Spinal cord (tissue), 10 donors: ENCODE data around the gene VAPB. TPM values are rescaled to one million over a fixed set of nuclear protein-coding genes. Genes with fewer than 3 reads are reported as not detected.
"Not testable (repeated sequence)": the region's sequence is repeated elsewhere in the genome, so short reads cannot be mapped to it uniquely, and the experiment has no call there.

ENCODE experiments used
- DNase-seq, 6 donors: peaks; one replicate each; pipeline versions ENCODE4 v3.0.0 to v3.0.0-alpha.2; 2013 to 2015; ENCODE audit warnings: low spot score in 6 of 6, low read depth in 4 of 6
- H3K27ac ChIP-seq: one replicate; pipeline ENCODE4 v1.5.1; 2013; ENCODE audit warnings: low read depth, low read length, control low read depth
- H3K27me3 ChIP-seq: one replicate; pipeline ENCODE4 v1.6.1; 2013; ENCODE audit warnings: low read length; ENCODE audit not compliant: control insufficient read depth, insufficient read depth
- H3K36me3 ChIP-seq: one replicate; pipeline ENCODE4 v1.6.1; 2013; ENCODE audit warnings: low read length; ENCODE audit not compliant: control insufficient read depth, insufficient read depth
- H3K4me1 ChIP-seq: one replicate; pipeline ENCODE4 v1.6.1; 2013; ENCODE audit warnings: low read length; ENCODE audit not compliant: control insufficient read depth, insufficient read depth
- H3K4me3 ChIP-seq: one replicate; pipeline ENCODE4 v1.5.1; 2013; ENCODE audit warnings: low read depth, low read length, control low read depth
- H3K9me3 ChIP-seq: one replicate; pipeline ENCODE4 v1.6.1; 2013; ENCODE audit warnings: low read length; ENCODE audit not compliant: control insufficient read depth, insufficient read depth
- WGBS: methylation state at CpG from one replicate; pipeline ENCODE4 v1.1.5; 2013; ENCODE audit warnings: missing lambda C conversion rate; ENCODE audit not compliant: insufficient coverage; 5-methylcytosine and 5-hydroxymethylcytosine counted together
- polyA plus RNA-seq, 2 donors: library from polyadenylated mRNA; unstranded; fragments of 120-200 nt; gene quantifications; one replicate each; pipeline ENCODE4 v1.2.1, GENCODE V29; 2013; ENCODE audit not compliant: insufficient read length in 2 of 2
- total RNA-seq, 2 donors: library from RNA; depleted of rRNA in 1 of 2; stranded (reverse); fragments of 120-200 nt in 1 of 2; fragments of >200 nt in 1 of 2; gene quantifications; one replicate each; pipeline versions ENCODE4 v1.2.3 to v1.2.4, GENCODE V29; 2013 to 2014
- donor health status: healthy.

The VAPB gene
- total and polyA plus RNA-seq, 4 donors = 26.1 to 64.3 (median 56.6) TPM

DNA sequence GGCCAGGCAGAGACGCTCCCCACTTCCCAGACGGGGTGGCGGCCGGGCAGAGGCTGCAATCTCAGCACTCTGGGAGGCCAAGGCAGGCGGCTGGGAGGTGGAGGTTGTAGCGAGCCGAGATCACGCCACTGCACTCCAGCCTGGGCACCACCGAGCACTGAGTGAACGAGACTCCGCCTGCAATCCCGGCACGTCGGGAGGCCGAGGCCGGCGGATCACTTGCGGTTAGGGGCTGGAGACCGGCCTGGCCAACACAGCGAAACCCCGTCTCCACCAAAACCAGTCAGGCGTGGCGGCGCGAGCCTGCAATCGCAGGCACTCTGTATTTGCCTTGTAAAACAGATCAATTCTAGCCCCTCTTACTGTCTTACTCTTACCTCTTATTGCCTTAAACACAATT, 25.8 kb downstream of the VAPB start:
- H3K36me3 ChIP-seq, H3K9me3 ChIP-seq, DNase-seq, H3K4me1 ChIP-seq, H3K27ac ChIP-seq, H3K27me3 ChIP-seq, H3K4me3 ChIP-seq: not testable (repeated sequence)
- WGBS = no CpG with 5 or more reads among the region's 26 CpGs

GRCh38 chr20:58416057-58416456, 27.0 kb downstream of the VAPB start:
- Histone ChIP-seq H3K27me3 (no peaks in the 10 kb centered on the region), H3K36me3 (peaks cover 3% of the 10 kb centered on the region), H3K9me3 (no peaks in the 10 kb centered on the region), H3K27ac (no peak overlapping the region), H3K4me1 (no peaks in the 10 kb centered on the region), H3K4me3 (no peak overlapping the region)
- DNase-seq = no peak
- WGBS = no CpG with 5 or more reads among the region's 1 CpG

DNA sequence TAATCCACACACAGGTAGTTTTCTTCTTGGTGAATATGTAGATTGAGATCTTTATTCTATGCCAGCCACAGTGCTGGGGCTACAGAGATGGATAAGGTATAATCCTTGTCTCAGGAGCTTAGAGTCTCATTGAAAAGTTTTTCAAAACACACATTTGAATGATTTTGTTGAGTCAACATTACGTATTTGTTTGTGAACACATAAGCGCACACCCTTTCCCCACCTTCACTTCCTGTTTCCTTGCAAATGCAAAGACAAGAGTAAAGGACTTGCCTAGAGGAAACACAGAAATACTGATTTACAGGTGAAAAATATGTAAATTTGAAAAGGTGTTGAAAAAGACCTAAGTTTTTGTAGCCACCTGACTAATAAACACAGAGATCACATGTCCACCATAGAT, 27.8 kb downstream of the VAPB start:
- DNase-seq = no peak
- Histone ChIP-seq H3K4me1 (no peaks in the 10 kb centered on the region), H3K36me3 (peaks cover 7% of the 10 kb centered on the region), H3K27me3 (no peaks in the 10 kb centered on the region), H3K4me3 (no peak overlapping the region), H3K9me3 (no peaks in the 10 kb centered on the region), H3K27ac (no peak overlapping the region)
- WGBS = no CpG with 5 or more reads among the region's 2 CpGs

DNA sequence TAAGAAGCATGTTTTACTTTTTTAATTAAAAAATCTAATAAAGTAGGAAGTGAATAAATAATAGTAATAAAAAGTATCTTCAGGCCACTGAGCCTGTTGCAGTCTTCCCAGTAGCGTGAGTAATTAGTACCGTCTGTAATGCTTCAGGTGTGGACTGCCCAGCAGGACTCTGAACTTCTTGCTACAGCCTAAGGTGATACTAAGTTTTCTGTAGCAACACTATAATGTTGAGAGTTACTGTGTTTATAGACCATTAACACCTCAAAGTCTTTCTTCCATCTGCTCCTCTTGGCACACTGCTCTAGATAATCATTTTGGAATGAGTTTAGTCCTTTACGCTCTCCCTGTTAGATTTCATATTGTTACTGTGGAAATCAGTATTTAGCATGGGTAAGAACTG, 28.4 kb downstream of the VAPB start:
- H3K4me3 ChIP-seq = no peak overlapping the region
- no peak overlapping the region for H3K27ac ChIP-seq
- H3K4me1 ChIP-seq = no peaks in the 10 kb centered on the region
- DNase-seq = peak in 1 of 6 donors; percentile 58
- H3K27me3 ChIP-seq = no peaks in the 10 kb centered on the region
- H3K9me3 ChIP-seq = no peaks in the 10 kb centered on the region
- H3K36me3 ChIP-seq = peaks cover 7% of the 10 kb centered on the region
- whole genome bisulfite sequencing = no CpG with 5 or more reads among the region's 3 CpGs

DNA sequence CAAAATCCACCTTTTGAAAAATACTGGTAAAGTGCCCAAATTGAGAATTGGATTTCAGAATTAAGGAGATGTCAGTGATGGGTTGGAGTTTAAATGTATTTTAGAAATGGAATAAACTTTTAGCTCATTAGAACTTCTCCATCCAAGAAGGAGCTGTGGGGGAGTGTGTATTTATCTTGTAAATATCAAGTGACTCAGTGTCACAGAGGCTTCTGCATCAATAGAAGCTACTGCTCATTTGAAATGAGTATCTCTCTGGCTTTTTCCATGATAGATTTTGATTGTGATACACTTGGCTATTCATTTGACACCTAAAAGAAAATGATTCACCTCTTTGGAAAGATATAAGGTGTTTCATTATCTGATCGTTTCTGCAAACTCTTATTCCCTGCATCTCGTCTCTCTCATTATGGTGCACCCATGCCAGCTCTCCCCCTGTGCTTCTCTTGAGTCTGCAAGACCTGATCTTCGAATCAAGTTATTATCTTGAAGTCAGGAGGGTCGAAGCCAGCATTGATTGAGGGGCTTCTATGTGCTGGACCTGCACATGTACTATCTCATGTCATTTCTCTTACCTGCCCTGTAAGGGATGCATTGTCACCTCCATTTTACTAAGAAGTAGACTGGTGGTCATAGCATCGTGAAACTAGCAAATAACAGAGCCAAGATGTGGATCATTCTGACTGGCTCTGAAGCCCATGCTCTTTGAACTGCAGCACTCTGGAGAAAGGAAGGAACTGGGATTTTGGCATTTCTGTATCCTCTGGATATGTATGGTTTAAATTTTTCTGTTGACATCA, 30.1 kb downstream of the VAPB start:
- 100% methylated on average over 1 of the region's 5 CpGs for WGBS
- H3K27ac ChIP-seq = no peak overlapping the region
- no peak overlapping the region for H3K4me3 ChIP-seq
- H3K4me1 ChIP-seq = no peaks in the 10 kb centered on the region
- H3K9me3 ChIP-seq = no peaks in the 10 kb centered on the region
- H3K27me3 ChIP-seq = no peaks in the 10 kb centered on the region
- DNase-seq = no peak
- peaks cover 7% of the 10 kb centered on the region for H3K36me3 ChIP-seq

- Histone ChIP-seq H3K4me1 (peaks cover 3% of the 10 kb centered on the region), H3K4me3 (no peak overlapping the region), H3K9me3 (no peaks in the 10 kb centered on the region), H3K27ac (no peak overlapping the region), H3K36me3 (peaks cover 7% of the 10 kb centered on the region), H3K27me3 (no peaks in the 10 kb centered on the region)
- DNase-seq = no peak
- WGBS = no CpG with 5 or more reads among the region's 5 CpGs
Measured at GRCh38 chr20:58420798-58421496, 31.9 kb downstream of the VAPB start.

DNA sequence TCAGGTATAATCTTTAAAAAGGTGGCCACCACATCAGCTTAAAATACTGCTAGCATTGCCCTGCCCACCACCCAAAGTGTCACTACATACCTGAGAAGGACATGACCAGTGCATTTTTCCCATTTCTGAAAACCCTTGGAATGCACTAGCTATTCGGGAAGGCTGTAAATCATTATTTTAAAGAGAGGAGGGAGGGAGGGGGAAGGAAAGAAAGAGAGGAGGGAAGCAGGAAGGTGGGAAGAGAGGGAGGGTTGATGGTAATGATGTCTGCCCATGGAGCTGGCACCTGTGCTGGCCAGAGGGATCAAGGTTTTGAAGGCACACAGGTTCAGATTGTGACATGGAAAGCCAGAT, 32.4 kb downstream of the VAPB start:
- peaks cover 7% of the 10 kb centered on the region for H3K36me3 ChIP-seq
- H3K27ac ChIP-seq = no peak overlapping the region
- no peaks in the 10 kb centered on the region for H3K27me3 ChIP-seq
- no peaks in the 10 kb centered on the region for H3K9me3 ChIP-seq
- no peak for DNase-seq
- H3K4me1 ChIP-seq = peaks cover 3% of the 10 kb centered on the region
- H3K4me3 ChIP-seq = no peak overlapping the region
- WGBS = 82% methylated on average over 1 of the region's 1 CpG

DNA sequence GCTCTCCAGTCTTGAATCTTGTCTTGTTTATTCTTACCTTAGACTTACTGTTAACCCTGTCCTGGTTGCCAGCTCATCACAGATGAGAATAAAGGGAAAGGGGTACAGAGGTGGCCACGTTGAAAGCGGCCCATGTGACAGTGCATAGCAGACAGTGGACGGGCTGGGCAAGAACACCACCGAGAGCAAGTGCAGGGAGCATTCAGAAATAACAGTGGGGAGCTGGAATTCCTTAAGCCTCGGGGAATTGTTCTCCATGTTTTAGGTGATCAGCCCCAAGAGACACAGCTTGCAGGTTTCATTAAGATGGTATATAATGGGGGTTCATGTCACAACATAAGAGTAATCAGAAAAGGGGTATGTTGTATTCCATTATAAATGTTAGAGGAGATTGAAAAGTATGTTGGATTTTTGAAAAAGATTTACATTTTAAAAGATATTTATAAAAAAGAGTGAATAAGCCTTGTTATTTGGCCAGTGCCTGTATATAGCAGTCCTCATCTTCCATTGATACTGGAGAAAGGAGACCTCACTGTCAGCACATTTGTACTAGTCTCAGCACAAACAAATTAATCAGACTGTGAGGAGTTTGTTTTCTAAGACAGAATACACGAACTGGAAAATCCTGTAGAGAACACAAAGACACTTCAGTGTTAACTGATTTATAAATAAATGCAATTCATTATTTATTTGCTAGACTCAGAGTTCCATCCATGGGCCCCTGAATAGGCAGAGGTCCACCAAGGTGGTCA, 35.4 kb downstream of the VAPB start:
- H3K9me3 ChIP-seq = no peaks in the 10 kb centered on the region
- H3K27ac ChIP-seq = no peak overlapping the region
- no peak overlapping the region for H3K4me3 ChIP-seq
- WGBS = 48% methylated on average over 5 of the region's 6 CpGs
- H3K27me3 ChIP-seq = no peaks in the 10 kb centered on the region
- peaks cover 7% of the 10 kb centered on the region for H3K36me3 ChIP-seq
- no peak for DNase-seq
- peaks cover 3% of the 10 kb centered on the region for H3K4me1 ChIP-seq

DNA sequence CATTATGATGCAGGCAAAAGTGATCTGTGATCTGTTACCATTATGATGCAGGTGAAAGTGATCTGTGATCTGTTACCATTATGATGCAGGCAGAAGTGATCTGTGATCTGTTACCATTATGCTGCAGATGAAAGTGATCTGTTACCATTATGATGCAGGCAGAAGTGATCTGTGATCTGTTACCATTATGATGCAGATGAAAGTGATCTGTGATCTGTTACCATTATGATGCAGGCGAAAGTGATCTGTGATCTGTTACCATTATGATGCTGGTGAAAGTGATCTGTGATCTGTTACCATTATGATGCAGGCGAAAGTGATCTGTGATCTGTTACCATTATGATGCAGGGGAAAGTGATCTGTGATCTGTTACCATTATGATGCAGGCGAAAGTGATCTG, 38.5 kb downstream of the VAPB start:
- not testable (repeated sequence) for H3K4me3 ChIP-seq, H3K27me3 ChIP-seq, DNase-seq, H3K36me3 ChIP-seq, H3K27ac ChIP-seq, H3K4me1 ChIP-seq, H3K9me3 ChIP-seq
- WGBS = 100% methylated on average over 2 of the region's 3 CpGs
